OCI-LY1 (cell line): Measurements from ENCODE around the gene IKZF1.

Experiments used
- H2AFZ ChIP-seq: fragments of 200-600 bp; sonication (generic), shearing (Covaris generic); 2 replicates; pipeline ENCODE4 v1.6.0; 2014; ENCODE audit warnings: antibody characterized with exemption, mild to moderate bottlenecking, low read length
- H3F3A ChIP-seq: fragments of 200-600 bp; sonication (generic), shearing (Covaris generic); 2 replicates; pipeline ENCODE4 v1.6.0; 2014; ENCODE audit warnings: mild to moderate bottlenecking, antibody characterized with exemption, low read length, moderate library complexity; ENCODE audit not compliant: insufficient read depth
- H3K27ac ChIP-seq: fragments of 200-600 bp; sonication (generic); 2 replicates; pipeline ENCODE4 v1.5.1; 2014; ENCODE audit warnings: low read length, mixed run types, mild to moderate bottlenecking, low read depth; ENCODE audit not compliant: poor library complexity, severe bottlenecking
- H3K27me3 ChIP-seq: fragments of 200-600 bp; sonication (generic); 2 replicates; pipeline ENCODE4 v1.6.0; 2014; ENCODE audit warnings: antibody characterized with exemption, mild to moderate bottlenecking, low read length, moderate library complexity; ENCODE audit not compliant: insufficient read depth
- H3K36me3 ChIP-seq: fragments of 200-600 bp; sonication (generic); 2 replicates; pipeline ENCODE4 v1.6.1; 2014; ENCODE audit warnings: mild to moderate bottlenecking, antibody characterized with exemption, low read length, moderate library complexity, mixed read lengths; ENCODE audit not compliant: insufficient read depth
- H3K4me1 ChIP-seq: fragments of 200-600 bp; sonication (generic); 2 replicates; pipeline ENCODE4 v1.5.1; 2014; ENCODE audit warnings: mild to moderate bottlenecking, low read length, moderate library complexity; ENCODE audit not compliant: insufficient read depth, severe bottlenecking
- H3K4me2 ChIP-seq: fragments of 200-600 bp; sonication (generic), shearing (Covaris generic); 2 replicates; pipeline ENCODE4 v1.6.1; 2014; ENCODE audit warnings: low read length
- H3K4me3 ChIP-seq: fragments of 200-600 bp; sonication (generic); 2 replicates; pipeline ENCODE4 v1.5.1; 2014; ENCODE audit warnings: low read length, low read depth, mild to moderate bottlenecking, mixed read lengths; ENCODE audit not compliant: poor library complexity, severe bottlenecking
- H3K79me2 ChIP-seq: fragments of 200-600 bp; shearing (Covaris generic); 2 replicates; pipeline ENCODE4 v1.6.1; 2016; ENCODE audit warnings: mixed run types, low read length, mixed read lengths; ENCODE audit not compliant: insufficient read depth
- H3K9ac ChIP-seq: fragments of 200-600 bp; sonication (generic), shearing (Covaris generic); 2 replicates; pipeline ENCODE4 v1.6.1; 2014; ENCODE audit warnings: mild to moderate bottlenecking, low read length, mixed read lengths
- H3K9me2 ChIP-seq: fragments of 200-600 bp; sonication (generic), shearing (Covaris generic); 2 replicates; pipeline ENCODE4 v1.6.1; 2014; ENCODE audit warnings: low read depth, mild to moderate bottlenecking, low read length, mixed read lengths
- H3K9me3 ChIP-seq: fragments of 200-600 bp; shearing (Covaris generic); 2 replicates; pipeline ENCODE4 v1.6.1; 2014; ENCODE audit warnings: low read length, mixed read lengths
- H4K20me1 ChIP-seq: fragments of 200-600 bp; sonication (generic), shearing (Covaris generic); 2 replicates; pipeline ENCODE4 v1.6.0; 2016; ENCODE audit warnings: mild to moderate bottlenecking, low read length; ENCODE audit not compliant: insufficient read depth
- CTCF ChIP-seq: fragments of 200-600 bp; sonication (generic), shearing (Covaris generic); IDR thresholded peaks from 2 replicates; pipeline ENCODE4 v1.5.1; 2017; ENCODE audit warnings: mild to moderate bottlenecking, antibody characterized with exemption, low read length, moderate library complexity, mixed read lengths
- EZH2 ChIP-seq: fragments of 200-600 bp; sonication (generic), shearing (Covaris generic); IDR thresholded peaks from 2 replicates; pipeline ENCODE4 v1.8.0; 2017; ENCODE audit warnings: borderline replicate concordance, mixed run types, mild to moderate bottlenecking, antibody characterized with exemption, low read length, moderate library complexity, mixed read lengths

Gene IKZF1

GRCh38 chr7:50425318-50425717 is 120.8 kb downstream of the IKZF1 start:
- H3K9me2 ChIP-seq: no peaks in the 10 kb centered on the region
- H3K27ac ChIP-seq: no peak overlapping the region
- no peak overlapping the region for H3K4me2 ChIP-seq
- no peaks in the 10 kb centered on the region for H3K79me2 ChIP-seq
- H3K4me3 ChIP-seq: no peak overlapping the region
- no peaks in the 10 kb centered on the region for H3F3A ChIP-seq
- H3K4me1 ChIP-seq: no peaks in the 10 kb centered on the region
- no peaks in the 10 kb centered on the region for H3K27me3 ChIP-seq
- no peak overlapping the region for H3K9ac ChIP-seq
- no peaks in the 10 kb centered on the region for H3K9me3 ChIP-seq
- H4K20me1 ChIP-seq: no peaks in the 10 kb centered on the region
- no peaks in the 10 kb centered on the region for H3K36me3 ChIP-seq
- no peak overlapping the region for H2AFZ ChIP-seq
- no peak for TF ChIP-seq CTCF
- no peak for TF ChIP-seq EZH2

GRCh38 chr7:50426280-50427045 is 121.9 kb downstream of the IKZF1 start:
- TF ChIP-seq EZH2 (no peak), CTCF (no peak)
- no peaks in the 10 kb centered on the region for H3K27me3 ChIP-seq

GRCh38 chr7:50427518-50427917 is 123.0 kb downstream of the IKZF1 start:
- no peaks in the 10 kb centered on the region for H3K9me3 ChIP-seq
- no peaks in the 10 kb centered on the region for H3K79me2 ChIP-seq
- no peaks in the 10 kb centered on the region for H3K36me3 ChIP-seq
- no peak overlapping the region for H3K27ac ChIP-seq
- no peaks in the 10 kb centered on the region for H3K4me1 ChIP-seq
- H3K9me2 ChIP-seq: no peaks in the 10 kb centered on the region
- H3K27me3 ChIP-seq: no peaks in the 10 kb centered on the region
- H4K20me1 ChIP-seq: no peaks in the 10 kb centered on the region
- no peak overlapping the region for H2AFZ ChIP-seq
- no peak overlapping the region for H3K9ac ChIP-seq
- H3F3A ChIP-seq: no peaks in the 10 kb centered on the region
- no peak overlapping the region for H3K4me2 ChIP-seq
- H3K4me3 ChIP-seq: no peak overlapping the region
- TF ChIP-seq CTCF (no peak), EZH2 (no peak)

More at GRCh38 chr7:50426280-50427045, 121.9 kb downstream of the IKZF1 start:
- no peaks in the 10 kb centered on the region for H3F3A ChIP-seq
- H3K36me3 ChIP-seq: no peaks in the 10 kb centered on the region
- no peaks in the 10 kb centered on the region for H3K4me1 ChIP-seq
- no peak overlapping the region for H3K4me2 ChIP-seq
- H2AFZ ChIP-seq: no peak overlapping the region
- H3K4me3 ChIP-seq: no peak overlapping the region
- no peak overlapping the region for H3K9ac ChIP-seq
- H3K9me2 ChIP-seq: no peaks in the 10 kb centered on the region
- no peak overlapping the region for H3K27ac ChIP-seq
- no peaks in the 10 kb centered on the region for H3K79me2 ChIP-seq
- no peaks in the 10 kb centered on the region for H3K9me3 ChIP-seq
- H4K20me1 ChIP-seq: no peaks in the 10 kb centered on the region
